GM19239 (cell line): ENCODE results near the gene HOXC10.

Experiments
- DNase-seq: peaks from one replicate; pipeline ENCODE4 v3.0.0; 2011; ENCODE audit warnings: low spot score; ENCODE audit not compliant: insufficient read length
- FAIRE-seq: peaks from 2 replicates; lab custom pipeline; 2011; peaks lifted over from hg19 to GRCh38; lab: Jason Lieb, UNC

HOXC10 gene

DNA sequence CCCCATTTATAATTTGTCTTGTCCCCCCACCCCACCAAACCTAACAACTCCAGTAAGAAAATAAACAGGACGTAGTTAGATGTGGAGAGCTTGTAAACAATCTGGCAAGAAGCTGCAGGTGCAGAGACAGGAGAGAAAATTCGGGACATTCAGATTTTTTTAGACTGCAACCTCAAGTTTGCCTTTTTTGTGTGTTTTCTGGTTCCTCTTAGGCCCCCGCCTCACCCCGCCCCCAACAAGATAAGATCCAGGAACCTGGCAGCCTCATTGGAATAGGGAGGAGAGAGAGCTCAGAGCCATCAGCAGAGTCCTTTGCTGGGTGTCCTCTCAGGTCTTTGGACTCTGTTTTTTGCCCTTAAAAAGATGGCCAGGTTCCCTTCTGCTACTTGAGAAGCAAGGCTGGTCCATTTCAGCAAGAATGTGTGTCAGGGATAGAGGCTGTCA is 2.9 kb downstream of the HOXC10 start:
- no peak for FAIRE-seq
- DNase-seq, result no peak

DNA sequence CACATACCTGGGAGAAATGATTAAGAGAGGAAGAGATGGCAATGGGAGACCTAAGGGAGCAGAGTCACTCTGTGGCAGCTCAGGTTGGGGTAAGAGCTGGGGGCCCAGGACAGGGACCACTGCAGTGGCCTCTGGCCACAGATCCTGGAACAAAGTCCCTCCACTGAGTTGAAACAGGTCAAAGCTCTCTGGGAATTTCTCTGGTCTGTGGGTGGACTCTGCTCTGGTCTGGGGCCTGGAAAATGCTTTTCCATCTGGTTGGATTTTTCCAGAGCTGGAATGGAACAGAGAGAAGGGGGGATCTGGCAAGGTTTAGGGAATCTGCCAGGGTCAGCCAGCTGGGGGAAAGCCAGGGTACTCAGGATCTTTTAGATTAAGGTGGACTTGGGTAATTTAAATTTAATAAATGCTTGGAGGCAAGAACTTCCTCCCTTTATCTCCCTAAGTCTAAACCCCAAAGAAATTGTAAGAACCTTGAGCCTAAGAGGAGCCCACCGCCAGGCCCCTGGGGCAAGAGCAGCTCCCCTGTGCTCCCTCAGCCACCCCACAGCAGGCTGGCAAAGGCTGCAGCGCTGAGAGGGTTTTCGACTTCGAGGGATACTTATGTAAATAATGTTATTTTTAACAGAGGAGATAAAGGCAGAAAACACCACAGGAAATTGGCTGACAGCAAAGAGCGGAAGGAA is 3.7 kb downstream of the HOXC10 start:
- DNase-seq (no peak), FAIRE-seq (no peak)

DNA sequence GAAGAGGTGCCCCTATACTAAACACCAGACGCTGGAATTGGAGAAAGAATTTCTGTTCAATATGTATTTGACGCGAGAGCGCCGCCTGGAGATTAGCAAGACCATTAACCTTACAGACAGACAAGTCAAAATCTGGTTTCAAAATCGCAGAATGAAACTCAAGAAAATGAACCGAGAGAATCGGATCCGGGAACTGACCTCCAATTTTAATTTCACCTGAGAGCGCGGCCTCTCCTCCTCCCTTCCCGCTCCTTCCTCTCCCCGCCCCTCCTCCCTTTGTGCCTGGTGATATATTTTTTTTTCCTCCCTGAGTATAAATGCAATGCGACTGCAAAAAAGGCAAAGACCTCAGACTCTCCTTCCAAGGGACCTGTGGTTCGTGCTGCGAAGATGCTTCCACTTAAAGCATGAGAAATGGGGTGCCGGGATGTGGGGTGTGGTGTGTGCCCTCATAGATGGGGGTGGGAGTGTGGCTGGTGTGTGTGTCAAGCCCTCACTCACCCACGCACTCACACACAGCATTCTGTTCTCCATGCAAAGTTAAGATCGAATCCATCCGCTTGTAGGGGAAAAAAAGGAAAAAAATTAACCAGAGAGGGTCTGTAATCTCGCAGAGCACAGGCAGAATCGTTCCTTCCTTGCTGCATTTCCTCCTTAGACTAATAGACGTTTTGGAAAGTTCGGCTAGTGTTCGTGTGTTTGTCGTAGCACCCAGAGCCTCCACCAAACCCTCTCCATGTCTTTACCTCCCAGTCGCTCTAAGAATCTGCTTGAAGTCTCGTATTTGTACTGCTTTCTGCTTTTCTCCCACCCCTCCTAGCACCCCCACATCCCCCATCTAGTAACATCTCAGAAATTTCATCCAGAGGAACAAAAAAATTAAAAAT is 4.5 kb downstream of the HOXC10 start:
- FAIRE-seq (peak; percentile 80), DNase-seq (no peak)

DNA sequence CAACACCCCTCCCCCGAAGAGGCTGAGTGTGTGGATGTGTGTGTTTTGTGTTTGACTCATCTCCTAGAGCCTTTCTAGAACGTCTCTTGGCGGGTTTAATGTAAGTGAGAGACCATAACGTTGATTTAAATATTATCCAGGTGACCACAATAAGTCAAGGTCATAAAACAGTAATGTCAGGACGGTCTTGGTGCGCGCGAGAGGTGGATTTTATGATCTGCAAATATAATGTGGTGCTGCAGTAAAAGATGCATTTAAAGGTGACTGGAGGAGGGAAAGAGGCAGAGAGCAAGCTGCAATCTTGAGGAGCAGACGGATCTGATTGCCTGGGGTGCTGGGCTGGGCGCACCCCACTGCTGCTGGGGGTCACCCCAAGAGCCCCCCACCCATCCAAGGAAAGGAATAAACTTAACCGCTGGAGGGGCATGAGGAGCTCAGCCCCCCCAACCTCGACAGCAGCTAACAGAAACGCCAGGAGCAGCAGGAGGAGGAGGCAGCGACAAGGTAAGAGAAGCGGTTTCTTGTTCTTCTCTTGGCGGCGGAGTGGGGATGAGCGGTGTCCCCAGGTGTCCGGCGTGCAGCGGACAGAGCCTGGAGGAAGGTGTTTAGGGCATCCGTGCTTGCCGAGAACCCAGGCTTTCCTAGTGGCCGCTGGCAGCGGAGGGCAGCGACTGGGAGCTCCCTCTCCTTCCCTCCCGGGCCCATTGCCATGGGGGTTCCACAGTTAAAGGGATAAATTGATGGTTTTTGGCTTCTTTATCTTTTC is 5.5 kb downstream of the HOXC10 start:
- DNase-seq (no peak), FAIRE-seq (no peak)

DNA sequence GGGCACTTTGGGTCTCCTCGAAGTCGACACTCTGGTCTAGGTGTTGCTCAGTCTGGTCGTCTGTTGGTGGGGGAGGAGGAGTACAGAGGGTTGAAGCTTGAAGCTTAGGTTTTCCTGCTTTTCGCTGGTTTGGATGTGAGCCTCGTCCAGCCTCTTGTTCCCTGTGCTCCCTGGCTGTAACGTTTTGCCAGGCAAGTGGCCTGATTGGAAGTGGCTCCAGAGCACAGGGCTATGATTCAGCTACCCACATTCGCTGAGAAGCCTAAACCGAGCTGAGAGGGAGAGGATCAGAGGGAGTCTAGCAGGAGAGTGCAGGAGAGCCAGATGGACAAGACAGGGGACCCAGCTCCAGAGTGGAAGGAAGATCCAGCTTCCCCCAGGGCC is 6.1 kb downstream of the HOXC10 start:
- FAIRE-seq (no peak), DNase-seq (no peak)

DNA sequence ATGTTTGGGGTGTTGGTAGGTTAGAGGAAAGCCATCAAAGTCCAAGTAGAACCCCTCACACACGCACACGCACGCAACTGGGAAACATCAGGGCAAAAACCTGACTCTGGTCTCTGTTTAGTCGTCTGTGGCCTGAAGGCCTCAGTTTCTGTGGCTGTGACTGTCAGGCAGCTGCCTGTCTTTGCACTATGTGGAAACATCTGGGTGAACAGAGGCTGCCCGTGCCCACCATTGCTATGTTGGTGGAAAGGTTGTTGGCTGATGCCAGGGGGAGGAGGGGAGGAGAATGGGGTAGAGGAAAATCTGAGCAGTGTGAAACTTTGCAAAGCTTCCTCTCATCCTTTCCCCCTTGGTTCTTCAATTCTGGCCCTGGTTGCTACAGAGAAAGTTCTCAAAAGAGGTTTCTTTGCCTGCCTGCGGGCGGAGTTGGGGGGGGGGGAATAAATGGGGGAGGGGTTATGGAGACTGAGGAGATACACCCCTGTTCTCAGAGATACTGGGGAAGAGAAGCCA is 7.5 kb downstream of the HOXC10 start:
- DNase-seq (no peak), FAIRE-seq (no peak)

DNA sequence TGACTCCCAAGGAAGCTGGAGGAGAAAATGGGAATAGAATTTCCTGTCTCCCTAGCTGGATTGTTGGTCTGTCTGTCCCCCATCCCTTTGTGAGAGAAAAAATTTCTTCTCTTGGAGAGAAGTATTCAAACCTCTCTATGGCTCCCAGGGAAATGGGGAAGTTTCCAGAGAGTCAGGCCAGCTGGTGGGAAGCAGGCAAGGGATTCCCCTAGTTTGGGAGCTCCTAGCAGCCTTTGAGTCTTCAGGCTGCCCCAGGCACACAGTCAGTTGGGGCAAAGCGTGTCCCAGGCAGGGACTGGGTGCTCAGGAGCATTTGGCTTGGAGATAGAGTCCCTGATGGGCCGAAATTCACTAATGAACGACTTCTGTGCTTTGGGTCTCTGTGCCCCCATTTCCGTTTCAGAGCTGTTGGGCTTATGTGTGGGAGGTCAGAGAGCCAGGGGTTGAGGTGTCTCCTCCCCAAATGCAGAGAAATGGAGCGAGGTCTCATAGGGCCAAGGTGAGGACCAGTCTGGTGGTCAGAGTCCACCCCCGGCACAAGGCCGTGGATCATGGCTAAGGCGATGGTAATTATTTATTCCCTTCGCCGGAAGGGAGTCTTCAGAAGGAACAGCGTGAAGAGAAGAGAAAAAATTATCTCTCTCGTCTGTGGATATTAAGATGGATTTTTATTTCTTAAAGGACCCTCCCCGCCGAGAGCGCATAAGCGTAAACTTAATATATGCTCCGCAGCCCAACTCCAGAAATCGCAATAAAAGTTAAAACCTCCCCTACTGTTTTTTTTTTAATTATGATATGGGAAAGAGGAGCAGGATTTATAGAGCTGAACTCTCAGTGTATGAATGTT is 8.4 kb downstream of the HOXC10 start:
- FAIRE-seq, result no peak
- DNase-seq, result no peak

DNA sequence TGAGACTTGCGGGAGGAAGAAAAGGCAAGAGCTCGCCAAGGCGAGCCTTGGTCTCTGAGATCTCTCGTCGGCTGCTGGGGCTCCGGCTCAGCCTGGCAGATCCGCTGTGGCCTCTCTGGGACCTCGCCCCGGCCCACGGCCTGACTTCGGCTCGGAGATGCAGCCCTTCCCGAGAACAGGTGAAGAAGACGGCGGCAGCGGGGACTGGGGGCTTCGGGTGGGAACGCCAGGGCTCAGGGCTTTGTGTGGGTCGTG is 9.0 kb downstream of the HOXC10 start:
- no peak for FAIRE-seq
- no peak for DNase-seq

DNA sequence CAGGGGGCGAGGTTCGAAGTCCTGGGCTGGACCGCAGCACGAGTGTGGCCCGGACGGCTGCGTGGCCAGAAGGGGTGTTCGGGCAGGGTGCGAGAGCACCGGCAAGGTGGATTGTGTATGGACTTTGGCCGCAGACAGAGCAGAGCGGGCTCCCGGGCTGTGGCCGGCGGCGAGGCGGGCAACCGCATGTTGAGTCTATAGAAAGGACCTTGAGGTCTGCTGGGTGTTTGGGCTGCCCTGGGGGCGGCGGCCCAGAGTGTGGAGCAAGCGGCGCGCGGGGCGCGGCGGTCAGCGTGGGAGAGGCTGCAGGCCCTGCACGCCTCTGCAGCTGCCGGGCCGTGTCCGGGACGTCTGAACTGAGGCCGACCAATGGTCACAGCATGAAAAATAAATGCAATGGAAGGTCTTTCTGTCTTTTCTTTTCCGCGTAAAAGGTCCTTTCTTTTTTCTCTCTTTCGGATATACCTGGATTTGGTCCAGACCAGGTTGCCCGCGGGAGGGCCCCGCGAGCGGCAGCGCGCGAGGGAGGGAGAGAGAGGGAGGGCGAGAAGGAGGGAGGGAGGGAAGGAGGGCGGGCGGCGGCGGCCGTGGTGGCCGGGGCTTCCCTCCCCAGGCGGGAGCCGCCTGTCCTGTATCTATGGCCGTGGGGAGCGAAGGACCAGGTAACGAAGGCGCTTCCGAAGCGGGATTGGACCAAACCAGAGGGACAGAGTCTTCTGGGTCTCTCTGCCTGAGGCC is 9.5 kb downstream of the HOXC10 start:
- no peak for FAIRE-seq

DNA sequence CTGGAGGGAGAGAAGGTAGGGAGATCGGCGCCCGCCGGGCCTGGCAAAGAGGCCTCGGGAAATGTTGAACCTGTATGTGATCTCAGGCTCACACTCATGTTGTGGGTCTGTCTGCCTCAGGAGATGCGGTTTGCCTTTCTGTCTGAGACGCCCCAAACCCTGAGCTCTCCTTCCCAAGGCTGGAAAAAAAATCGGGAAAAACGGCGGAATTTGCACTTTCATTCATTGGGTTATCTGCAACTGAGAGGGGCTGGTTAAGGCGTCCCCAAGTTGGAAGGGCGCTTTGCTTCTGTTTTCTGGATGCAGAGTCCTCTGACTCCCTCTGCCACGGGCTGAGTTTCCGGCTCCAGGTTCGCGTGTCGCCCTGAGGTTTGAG is 10.0 kb downstream of the HOXC10 start:
- FAIRE-seq (no peak), DNase-seq (no peak)

More for the DNA sequence above, 9.5 kb downstream of the HOXC10 start:
- DNase-seq, result no peak

DNA sequence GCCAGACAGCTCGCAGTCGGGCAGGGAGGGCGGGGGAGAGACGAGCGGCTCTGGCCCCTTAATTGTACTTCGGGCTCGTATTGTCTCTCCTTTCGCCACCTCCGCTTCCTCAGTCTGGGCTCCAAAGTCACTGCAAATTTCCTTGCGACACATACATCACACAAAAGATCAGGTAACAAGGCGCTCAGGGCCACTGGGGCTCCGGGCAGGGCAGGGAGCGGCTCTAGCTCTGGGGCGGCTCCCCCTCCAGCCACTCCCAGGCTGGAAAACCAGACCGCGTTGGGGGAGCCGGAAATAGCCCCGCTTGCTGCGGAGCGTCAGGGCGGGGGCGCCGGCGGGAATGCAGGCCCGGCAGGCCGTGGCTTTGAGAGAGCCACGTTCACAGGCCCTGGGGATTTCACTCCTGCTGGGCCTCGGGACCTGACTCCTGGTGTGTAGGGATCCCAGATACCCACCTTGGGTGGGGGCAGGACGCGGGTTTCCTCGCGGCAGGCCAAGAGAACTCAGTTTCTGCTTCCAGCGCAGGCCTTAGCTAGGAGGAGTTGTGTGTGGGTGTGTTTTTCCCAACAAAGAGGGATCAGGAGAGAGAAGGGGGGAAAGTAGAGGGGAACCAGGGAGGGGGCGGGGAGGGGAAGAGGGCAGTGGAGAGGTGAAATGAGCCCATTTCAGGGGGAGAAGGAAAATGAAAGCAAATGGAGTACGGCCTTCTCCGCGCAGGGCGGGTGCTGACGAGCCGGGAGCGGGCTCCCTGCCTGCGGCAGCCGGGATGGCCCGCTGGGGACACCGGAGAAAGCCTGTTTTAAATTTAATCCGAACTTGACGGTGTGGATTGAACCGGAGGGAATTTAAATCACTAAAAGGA is 10.7 kb downstream of the HOXC10 start:
- FAIRE-seq (no peak), DNase-seq (no peak)

DNA sequence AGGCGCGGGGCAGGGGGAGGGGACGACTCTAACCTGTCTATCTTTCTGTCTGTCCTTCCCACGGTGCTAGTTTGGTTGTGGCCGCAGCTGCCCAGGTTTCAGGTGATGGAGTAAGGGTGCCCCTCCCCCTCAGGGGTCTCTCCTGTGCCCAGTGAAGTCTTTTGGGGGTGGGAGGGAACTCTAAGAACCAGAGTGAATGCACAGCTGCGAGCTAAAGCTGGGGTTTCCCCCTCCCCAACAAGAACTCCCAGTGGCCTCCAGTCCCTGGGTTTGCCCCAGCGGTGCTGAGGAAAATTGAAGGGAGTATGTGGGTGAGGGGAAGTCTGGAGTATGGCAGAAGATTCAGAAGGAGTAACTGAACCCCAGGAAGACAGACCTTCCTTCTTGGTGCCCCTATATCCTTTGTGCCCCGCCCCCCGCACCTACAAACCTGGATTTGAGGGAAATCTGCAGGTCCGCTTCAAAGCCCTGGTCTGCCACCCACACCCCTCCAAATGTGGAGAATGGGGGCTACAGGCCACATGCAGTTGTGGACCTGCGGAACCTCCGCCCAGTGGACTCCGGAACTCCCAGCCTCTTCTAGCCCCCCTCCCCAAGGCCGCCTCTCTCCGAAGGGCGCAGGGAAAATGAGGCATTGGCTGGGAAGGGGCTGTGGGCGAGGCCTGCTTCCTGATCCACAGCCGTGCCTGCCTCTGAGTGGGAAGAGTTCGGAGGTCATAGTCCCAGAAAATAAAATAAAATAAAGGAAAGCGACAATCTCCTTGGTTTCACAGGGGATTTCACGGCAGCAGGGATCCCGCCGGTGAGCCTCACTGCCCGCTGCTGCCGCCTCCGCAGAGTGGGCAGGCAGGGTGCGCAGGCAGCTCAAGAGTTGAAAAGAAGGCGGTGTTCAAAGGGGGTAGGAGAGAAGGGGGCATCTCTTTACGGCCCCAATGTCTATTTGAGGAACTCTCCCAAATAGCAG is 11.6 kb downstream of the HOXC10 start:
- no peak for DNase-seq
- FAIRE-seq, result no peak

DNA sequence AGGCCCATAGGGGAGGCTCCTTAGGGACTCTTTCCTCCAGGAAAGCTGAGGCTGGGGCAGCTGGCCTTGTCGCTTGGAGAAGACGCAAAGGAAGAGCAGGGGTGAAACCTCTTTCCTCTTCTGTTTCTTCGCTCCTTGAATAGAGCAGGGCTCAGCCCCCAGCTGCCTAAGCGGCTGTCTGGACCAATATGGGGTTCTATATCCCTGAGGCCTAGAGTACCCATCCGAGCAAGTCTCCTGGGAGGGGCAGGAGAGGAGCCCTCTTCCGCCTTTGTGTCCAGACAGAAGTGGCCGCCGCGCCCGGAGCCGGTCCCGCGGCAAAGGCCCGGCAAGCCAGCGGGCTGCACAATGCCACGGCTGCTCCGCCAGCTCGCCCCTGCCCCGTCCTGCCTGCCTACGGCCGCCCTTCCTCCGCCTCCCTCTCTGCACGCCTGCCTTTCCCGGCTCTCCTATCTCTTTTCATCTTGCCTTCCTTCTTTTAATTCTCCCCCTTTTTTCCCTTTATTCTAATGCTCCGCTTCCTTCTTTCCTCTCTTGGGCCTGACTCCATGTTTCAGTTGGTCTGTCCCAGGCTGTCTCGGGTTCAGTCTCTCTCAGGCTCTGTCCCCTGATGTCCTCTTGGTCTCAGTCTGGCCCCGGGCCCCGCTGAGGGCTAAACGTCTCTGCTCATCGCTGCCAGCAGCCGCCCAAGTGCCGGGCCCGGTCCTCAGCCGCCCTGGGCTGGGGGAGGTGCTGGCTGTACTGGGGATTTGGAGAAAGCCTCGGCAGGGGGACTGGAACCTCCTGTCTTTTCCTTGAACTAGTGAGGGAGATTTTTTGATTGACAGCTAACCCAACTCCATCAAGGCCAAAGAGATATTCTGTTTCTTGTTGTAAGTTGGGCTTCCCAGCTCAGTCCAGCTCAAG is 12.5 kb downstream of the HOXC10 start:
- DNase-seq (no peak), FAIRE-seq (no peak)

DNA sequence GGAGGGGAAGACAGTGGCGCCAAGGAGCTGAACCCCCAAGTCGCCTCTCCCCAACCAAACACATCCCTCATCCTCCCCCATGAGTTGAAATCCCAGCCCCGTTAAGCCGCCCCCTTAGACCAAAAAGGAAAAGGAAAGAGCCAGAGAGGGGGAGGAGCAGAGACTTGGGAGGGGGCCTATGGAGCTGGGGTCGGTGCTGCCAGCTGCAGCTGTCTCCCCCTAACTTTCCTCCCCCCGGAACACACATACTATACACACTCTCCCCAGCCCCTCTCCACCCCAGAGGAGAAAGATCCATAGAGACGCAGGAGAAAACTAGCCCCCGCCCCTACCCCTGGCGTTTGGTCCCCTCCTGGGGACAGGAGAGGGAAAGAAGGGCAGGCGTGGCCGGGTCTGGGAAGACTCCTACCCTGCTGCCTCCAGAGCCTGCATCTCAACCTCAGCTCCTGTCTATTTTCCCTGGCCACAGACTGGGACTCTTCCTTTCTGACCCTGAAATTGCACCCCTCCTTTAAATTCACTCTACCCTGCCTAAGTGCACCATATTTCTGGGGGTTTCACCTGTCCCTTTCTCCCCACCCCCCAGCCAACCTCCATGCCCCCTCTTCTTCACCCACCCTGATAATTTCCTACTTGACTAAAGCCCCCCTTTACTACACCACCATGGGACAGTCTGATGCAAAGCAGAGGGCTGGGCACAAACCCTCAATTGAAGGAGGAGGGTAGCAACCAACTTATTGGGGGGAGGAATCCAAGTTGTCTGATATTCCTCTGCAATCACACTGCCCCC is 13.4 kb downstream of the HOXC10 start:
- FAIRE-seq, result no peak

DNA sequence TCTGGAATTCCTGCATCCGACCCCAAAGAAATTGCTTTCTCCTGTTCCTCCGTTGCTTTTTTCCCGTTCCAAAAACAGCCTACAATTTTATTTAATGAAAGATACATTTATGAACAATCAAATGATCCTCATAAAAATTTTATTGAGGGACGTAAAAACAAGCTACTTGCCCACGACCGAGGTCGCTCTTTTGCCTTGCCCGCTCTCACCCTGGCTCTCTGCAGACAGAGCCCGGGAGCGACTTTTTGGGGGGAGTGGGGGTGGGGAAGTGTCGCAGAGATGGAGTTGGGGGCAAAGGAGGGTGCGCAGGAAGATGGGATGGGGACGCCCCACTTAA is 13.9 kb downstream of the HOXC10 start:
- FAIRE-seq, result no peak
- no peak for DNase-seq

More for the DNA sequence above, 13.4 kb downstream of the HOXC10 start:
- DNase-seq, result no peak
